SJSA1 (cell line): ENCODE results near the gene SFTPA1. TPM values are rescaled to one million over a fixed set of nuclear protein-coding genes. Genes with fewer than 3 reads are reported as not detected.
"Not testable (repeated sequence)": the region's sequence is repeated elsewhere in the genome, so short reads cannot be mapped to it uniquely, and the experiment has no call there.

Source experiments
- DNase-seq, 2 experiments: peaks; one replicate each; pipeline ENCODE4 v3.0.0-alpha.2; 2015 to 2020; ENCODE audit warnings: low spot score in 2 of 2, low read depth in 1 of 2
- H3K27ac ChIP-seq: fragments of 250-450 bp; sonication (Bioruptor Pico); 2 replicates; pipeline ENCODE4 v1.5.1; 2020; ENCODE audit warnings: mild to moderate bottlenecking, moderate library complexity
- H3K27me3 ChIP-seq: fragments of 250-450 bp; sonication (Bioruptor Pico); replicated peaks from 2 replicates; pipeline ENCODE4 v1.5.1; 2020; ENCODE audit warnings: mild to moderate bottlenecking, moderate library complexity
- H3K36me3 ChIP-seq: fragments of 250-450 bp; sonication (Bioruptor Pico); 2 replicates; pipeline ENCODE4 v1.5.1; 2020; ENCODE audit warnings: mild to moderate bottlenecking
- H3K4me1 ChIP-seq: fragments of 250-450 bp; sonication (Bioruptor Pico); replicated peaks from 2 replicates; pipeline ENCODE4 v1.6.1; 2021; ENCODE audit warnings: mild to moderate bottlenecking
- H3K4me3 ChIP-seq: fragments of 250-450 bp; sonication (Bioruptor Pico); 2 replicates; pipeline ENCODE4 v1.5.1; 2020; ENCODE audit warnings: mild to moderate bottlenecking
- H3K9me3 ChIP-seq: fragments of 250-450 bp; sonication (Bioruptor Pico); replicated peaks from 2 replicates; pipeline ENCODE4 v1.5.1; 2020; ENCODE audit warnings: mild to moderate bottlenecking
- total RNA-seq: library from RNA; depleted of rRNA; stranded (reverse); fragments of >200 nt; shearing (Covaris generic); gene quantifications from 2 replicates; pipeline ENCODE4 v1.2.3, GENCODE V29; 2014

Gene SFTPA1
- total RNA-seq, 1 experiment from 2014 or later = not detected

DNA sequence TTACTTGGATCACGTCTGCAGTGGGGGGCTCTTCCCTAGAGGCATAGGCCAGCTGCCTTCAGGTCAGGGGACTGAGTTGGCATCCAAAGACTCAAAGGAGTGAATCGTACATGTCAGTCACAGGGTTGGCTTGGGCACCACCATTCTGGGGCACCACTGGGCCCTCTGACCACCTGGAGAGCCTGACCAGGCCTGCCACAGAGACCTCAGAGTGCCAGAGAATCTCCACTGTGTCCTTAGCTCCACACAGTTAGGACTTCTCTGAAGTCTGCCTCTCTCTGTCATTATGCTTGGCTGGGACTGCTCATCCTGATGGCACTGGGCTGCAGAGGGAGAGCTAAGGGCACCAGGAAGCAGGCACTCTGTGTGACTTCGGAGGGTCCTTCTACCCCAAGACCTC lies 16.2 kb upstream of the SFTPA1 start:
- H3K4me1 ChIP-seq, H3K9me3 ChIP-seq, H3K27ac ChIP-seq, H3K4me3 ChIP-seq, DNase-seq, H3K36me3 ChIP-seq, H3K27me3 ChIP-seq: not testable (repeated sequence)

- no peak for DNase-seq
- Histone ChIP-seq H3K4me1 (no peaks in the 10 kb centered on the region), H3K36me3 (no peaks in the 10 kb centered on the region), H3K9me3 (0 out of 2 replicates have a peak, but pooled peaks cover 5% of the 10 kb centered on the region), H3K4me3 (no peak overlapping the region), H3K27me3 (peaks cover 4% of the 10 kb centered on the region; the same call in 1 of the 2 replicates), H3K27ac (no peak overlapping the region)
These were observed 15.2 kb upstream of the SFTPA1 start for GRCh38 chr10:79595510-79595909.

- not testable (repeated sequence) for H3K4me1 ChIP-seq, DNase-seq, H3K27ac ChIP-seq, H3K4me3 ChIP-seq, H3K9me3 ChIP-seq, H3K27me3 ChIP-seq, H3K36me3 ChIP-seq
These were observed 11.1 kb upstream of the SFTPA1 start for GRCh38 chr10:79599644-79600043.

DNA sequence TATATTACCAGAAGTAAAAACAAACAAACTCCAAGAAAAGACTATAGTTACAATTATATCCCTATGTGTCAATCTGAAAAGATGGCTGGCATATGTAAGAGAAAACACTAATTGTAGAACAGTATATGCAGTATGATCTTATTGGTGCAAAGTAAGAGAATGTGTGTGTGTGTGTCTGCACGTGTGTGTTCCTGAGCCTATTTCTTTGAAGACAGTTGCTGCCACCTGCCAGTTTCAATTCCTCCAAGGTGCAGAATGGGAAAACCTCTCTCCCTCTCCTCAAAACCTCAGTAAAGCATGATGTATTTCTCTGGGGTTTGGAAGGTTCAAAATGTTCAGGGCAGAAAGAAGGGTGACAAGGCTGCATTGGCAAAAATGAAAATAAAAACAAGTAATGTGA lies 8.8 kb upstream of the SFTPA1 start:
- Histone ChIP-seq H3K4me1 (no peaks in the 10 kb centered on the region), H3K36me3 (no peaks in the 10 kb centered on the region), H3K4me3 (no peak overlapping the region), H3K27ac (no peak overlapping the region), H3K9me3 (0 out of 2 replicates have a peak, but pooled peaks cover 5% of the 10 kb centered on the region), H3K27me3 (peaks cover 3% of the 10 kb centered on the region; the same call in 1 of the 2 replicates)
- DNase-seq = no peak

- no peak for DNase-seq
- Histone ChIP-seq H3K4me3 (no peak overlapping the region), H3K36me3 (no peaks in the 10 kb centered on the region), H3K27me3 (peaks cover 3% of the 10 kb centered on the region; the same call in 1 of the 2 replicates), H3K27ac (no peak overlapping the region), H3K4me1 (no peaks in the 10 kb centered on the region), H3K9me3 (0 out of 2 replicates have a peak, but pooled peaks cover 3% of the 10 kb centered on the region)
These were observed 7.8 kb upstream of the SFTPA1 start for GRCh38 chr10:79602953-79603352.

DNA sequence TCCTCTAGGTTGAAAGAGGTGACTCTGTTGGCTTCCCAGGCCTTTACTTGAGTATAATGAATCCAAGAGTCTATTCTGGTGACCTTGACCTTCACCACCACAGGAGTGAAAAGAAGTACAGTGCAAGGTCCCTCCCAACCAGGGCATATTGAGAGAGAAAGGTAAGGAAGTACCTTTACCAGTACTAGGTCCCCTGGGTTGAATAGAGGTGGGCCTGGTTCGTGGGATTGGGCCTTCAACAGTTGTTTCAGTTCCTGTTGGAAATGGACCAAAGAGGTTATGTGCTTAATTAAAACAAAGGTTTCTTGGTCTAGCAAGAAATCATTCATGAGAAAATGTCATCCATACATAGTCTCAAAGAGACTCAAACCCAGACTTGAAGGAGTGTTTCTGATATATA lies 6.4 kb upstream of the SFTPA1 start:
- no peaks in the 10 kb centered on the region for H3K4me1 ChIP-seq
- H3K27ac ChIP-seq = no peak overlapping the region
- no peaks in the 10 kb centered on the region for H3K9me3 ChIP-seq
- H3K27me3 ChIP-seq = peaks cover 3% of the 10 kb centered on the region; the same call in 1 of the 2 replicates
- no peaks in the 10 kb centered on the region for H3K36me3 ChIP-seq
- no peak overlapping the region for H3K4me3 ChIP-seq
- no peak for DNase-seq

DNA sequence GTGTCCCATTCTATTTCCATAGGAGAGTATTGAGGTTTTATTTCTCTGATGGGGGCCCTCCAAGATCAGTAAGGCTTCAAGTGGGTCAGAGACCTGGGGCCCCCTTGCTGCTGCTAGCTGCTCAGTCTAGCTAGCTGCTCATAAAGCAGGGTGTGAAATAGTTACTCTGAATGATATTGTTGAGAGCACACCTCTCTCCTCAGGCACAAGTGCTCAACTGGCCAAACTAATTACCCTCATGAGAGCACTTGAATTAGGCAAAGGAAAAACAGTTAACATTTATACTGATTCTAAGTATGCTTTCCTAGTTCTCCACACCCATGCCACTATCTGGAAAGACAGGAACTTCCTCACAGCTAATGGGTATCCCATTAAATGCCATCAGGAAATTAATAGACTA lies 5.4 kb upstream of the SFTPA1 start:
- Histone ChIP-seq H3K27me3 (no peaks in the 10 kb centered on the region; the same call in 1 of the 2 replicates), H3K4me1 (no peaks in the 10 kb centered on the region), H3K36me3 (no peaks in the 10 kb centered on the region), H3K9me3 (no peaks in the 10 kb centered on the region), H3K27ac (no peak overlapping the region), H3K4me3 (no peak overlapping the region)
- no peak for DNase-seq

GRCh38 chr10:79608505-79609375 lies 2.0 kb upstream of the SFTPA1 start:
- no peaks in the 10 kb centered on the region; the same call in 1 of the 2 replicates for H3K27me3 ChIP-seq
- H3K36me3 ChIP-seq = no peaks in the 10 kb centered on the region
- DNase-seq = no peak
- no peak overlapping the region for H3K4me3 ChIP-seq
- no peaks in the 10 kb centered on the region for H3K4me1 ChIP-seq
- no peaks in the 10 kb centered on the region for H3K9me3 ChIP-seq
- no peak overlapping the region for H3K27ac ChIP-seq

GRCh38 chr10:79611193-79611976 lies 646 bp downstream of the SFTPA1 start:
- not testable (repeated sequence) for H3K27ac ChIP-seq, H3K9me3 ChIP-seq, H3K27me3 ChIP-seq, H3K4me1 ChIP-seq, DNase-seq, H3K4me3 ChIP-seq, H3K36me3 ChIP-seq

DNA sequence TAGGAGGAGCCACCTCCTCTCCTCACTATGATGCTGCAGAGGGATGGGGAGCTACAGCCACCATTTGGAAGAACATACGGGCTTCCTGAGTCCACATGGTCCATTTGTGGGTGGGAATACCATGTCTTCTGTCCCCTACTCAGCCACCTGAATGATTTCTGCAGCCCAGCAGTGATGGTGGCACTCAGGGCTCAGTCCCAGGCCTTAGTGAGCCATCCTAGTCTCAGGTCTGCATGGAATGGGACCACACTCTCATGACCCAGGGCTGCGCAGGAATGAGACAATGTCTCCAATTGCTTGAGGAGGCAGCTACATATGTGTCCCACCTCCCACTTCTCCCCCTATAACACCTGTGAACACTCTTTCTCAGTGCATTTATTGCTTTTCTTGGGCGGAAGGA lies 4.8 kb downstream of the SFTPA1 start:
- H3K27ac ChIP-seq = no peak overlapping the region
- no peak overlapping the region for H3K4me3 ChIP-seq
- no peak for DNase-seq
- no peaks in the 10 kb centered on the region for H3K4me1 ChIP-seq
- no peaks in the 10 kb centered on the region for H3K9me3 ChIP-seq
- H3K36me3 ChIP-seq = no peaks in the 10 kb centered on the region
- H3K27me3 ChIP-seq = peaks cover 21% of the 10 kb centered on the region

DNA sequence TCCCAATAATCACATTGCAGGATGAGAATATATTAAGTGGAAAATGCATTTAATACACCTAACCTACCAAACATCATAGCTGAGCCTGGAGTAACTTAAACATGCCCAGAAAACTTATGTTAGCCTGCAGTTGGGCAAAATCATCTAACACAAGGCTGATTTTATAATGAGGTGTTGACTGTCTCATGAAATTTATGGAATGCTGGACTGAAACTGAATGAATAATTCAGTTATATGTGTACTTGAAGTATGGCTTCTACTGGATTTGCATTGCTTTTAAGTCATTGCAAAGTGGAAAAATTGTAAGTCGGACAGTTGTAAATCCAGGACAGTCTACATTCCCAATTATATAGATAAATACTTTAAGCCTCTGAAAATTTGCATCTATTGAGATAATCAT lies 5.4 kb downstream of the SFTPA1 start:
- Histone ChIP-seq H3K9me3 (no peaks in the 10 kb centered on the region), H3K27me3 (peaks cover 21% of the 10 kb centered on the region), H3K4me3 (no peak overlapping the region), H3K4me1 (no peaks in the 10 kb centered on the region), H3K36me3 (no peaks in the 10 kb centered on the region), H3K27ac (no peak overlapping the region)
- no peak for DNase-seq

- not testable (repeated sequence) for H3K36me3 ChIP-seq, H3K9me3 ChIP-seq, H3K27ac ChIP-seq, H3K4me3 ChIP-seq, H3K4me1 ChIP-seq, DNase-seq, H3K27me3 ChIP-seq
These were observed 12.9 kb downstream of the SFTPA1 start for GRCh38 chr10:79623663-79624062.

GRCh38 chr10:79627075-79627474 lies 16.3 kb downstream of the SFTPA1 start:
- Histone ChIP-seq H3K4me1 (no peaks in the 10 kb centered on the region), H3K27me3 (no peaks in the 10 kb centered on the region; the same call in 1 of the 2 replicates), H3K27ac (no peak overlapping the region), H3K4me3 (no peak overlapping the region), H3K36me3 (no peaks in the 10 kb centered on the region), H3K9me3 (0 out of 2 replicates have a peak, but pooled peaks cover 7% of the 10 kb centered on the region)
- DNase-seq = no peak

GRCh38 chr10:79628083-79628482 lies 17.3 kb downstream of the SFTPA1 start:
- DNase-seq = no peak

More at GRCh38 chr10:79628083-79628482, 17.3 kb downstream of the SFTPA1 start:
- H3K9me3 ChIP-seq = 0 out of 2 replicates have a peak, but pooled peaks cover 7% of the 10 kb centered on the region
- H3K4me3 ChIP-seq = no peak overlapping the region
- H3K27me3 ChIP-seq = no peaks in the 10 kb centered on the region; the same call in 1 of the 2 replicates
- H3K4me1 ChIP-seq = no peaks in the 10 kb centered on the region
- no peaks in the 10 kb centered on the region for H3K36me3 ChIP-seq
- no peak overlapping the region for H3K27ac ChIP-seq
